ENCODE measurements around the gene TNFRSF13B. TPM values are rescaled to one million over a fixed set of nuclear protein-coding genes. Genes with fewer than 3 reads are reported as not detected.

The TNFRSF13B gene
- total RNA-seq, 1 donor from 2014 or later: 342 TPM

DNA sequence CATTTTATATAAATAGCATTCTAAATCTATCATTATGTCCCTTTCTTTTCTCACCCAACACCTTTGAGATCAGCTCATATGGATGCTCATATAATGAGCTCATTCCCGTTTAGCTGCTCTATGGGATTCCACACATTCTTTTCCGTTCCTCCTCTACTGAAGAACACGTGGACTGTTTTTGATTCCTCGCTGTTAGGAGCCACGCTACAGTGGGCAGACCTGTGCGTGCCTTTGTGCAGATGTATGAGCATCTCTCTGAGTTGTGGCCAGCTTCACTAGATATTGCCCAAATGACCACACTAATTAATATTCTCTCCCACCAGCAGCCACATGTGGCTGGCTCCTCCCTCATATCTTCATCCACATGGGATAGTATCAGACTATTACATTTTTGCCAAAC is 6.0 kb upstream of the TNFRSF13B start:
- ATAC-seq (ENCODE audit: low read depth) (no peak), DNase-seq (no peak)
- peak overlapping the region; percentile 64 for H3K4me3 Mint-ChIP-seq
- TF ChIP-seq, protein P1, sequence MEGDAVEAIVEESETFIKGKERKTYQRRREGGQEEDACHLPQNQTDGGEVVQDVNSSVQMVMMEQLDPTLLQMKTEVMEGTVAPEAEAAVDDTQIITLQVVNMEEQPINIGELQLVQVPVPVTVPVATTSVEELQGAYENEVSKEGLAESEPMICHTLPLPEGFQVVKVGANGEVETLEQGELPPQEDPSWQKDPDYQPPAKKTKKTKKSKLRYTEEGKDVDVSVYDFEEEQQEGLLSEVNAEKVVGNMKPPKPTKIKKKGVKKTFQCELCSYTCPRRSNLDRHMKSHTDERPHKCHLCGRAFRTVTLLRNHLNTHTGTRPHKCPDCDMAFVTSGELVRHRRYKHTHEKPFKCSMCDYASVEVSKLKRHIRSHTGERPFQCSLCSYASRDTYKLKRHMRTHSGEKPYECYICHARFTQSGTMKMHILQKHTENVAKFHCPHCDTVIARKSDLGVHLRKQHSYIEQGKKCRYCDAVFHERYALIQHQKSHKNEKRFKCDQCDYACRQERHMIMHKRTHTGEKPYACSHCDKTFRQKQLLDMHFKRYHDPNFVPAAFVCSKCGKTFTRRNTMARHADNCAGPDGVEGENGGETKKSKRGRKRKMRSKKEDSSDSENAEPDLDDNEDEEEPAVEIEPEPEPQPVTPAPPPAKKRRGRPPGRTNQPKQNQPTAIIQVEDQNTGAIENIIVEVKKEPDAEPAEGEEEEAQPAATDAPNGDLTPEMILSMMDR (IDR thresholded peaks at IDR 0.05): no peak
- no peaks in the 10 kb centered on the region for H3K9me3 Mint-ChIP-seq
- peaks cover 96% of the 10 kb centered on the region for H3K4me1 Mint-ChIP-seq
- ChIA-PET CTCF (interaction anchor here (0.9 to 9.2 kb wide), 2 partner anchors 12 to 61 kb away, joined by 4 to 104 read pairs; no protein-coding TSS in a partner anchor), POLR2A (interaction anchor here (0.7 to 21.2 kb wide), 5 partner anchors 10 to 65 kb away, joined by 3 to 948 read pairs (median 7); partner anchors contain the start of gene TNFRSF13B)
- no peaks in the 10 kb centered on the region for H3K27me3 Mint-ChIP-seq
- intact Hi-C loops (cut with micrococcal nuclease): loop anchor here (1.0 kb wide), 1 partner anchor 8 kb away; no protein-coding TSS in a partner anchor
- H3K36me3 Mint-ChIP-seq (ENCODE audit: low read depth): peaks cover 12% of the 10 kb centered on the region
- peak overlapping the region; percentile 94 for H3K27ac Mint-ChIP-seq

DNA sequence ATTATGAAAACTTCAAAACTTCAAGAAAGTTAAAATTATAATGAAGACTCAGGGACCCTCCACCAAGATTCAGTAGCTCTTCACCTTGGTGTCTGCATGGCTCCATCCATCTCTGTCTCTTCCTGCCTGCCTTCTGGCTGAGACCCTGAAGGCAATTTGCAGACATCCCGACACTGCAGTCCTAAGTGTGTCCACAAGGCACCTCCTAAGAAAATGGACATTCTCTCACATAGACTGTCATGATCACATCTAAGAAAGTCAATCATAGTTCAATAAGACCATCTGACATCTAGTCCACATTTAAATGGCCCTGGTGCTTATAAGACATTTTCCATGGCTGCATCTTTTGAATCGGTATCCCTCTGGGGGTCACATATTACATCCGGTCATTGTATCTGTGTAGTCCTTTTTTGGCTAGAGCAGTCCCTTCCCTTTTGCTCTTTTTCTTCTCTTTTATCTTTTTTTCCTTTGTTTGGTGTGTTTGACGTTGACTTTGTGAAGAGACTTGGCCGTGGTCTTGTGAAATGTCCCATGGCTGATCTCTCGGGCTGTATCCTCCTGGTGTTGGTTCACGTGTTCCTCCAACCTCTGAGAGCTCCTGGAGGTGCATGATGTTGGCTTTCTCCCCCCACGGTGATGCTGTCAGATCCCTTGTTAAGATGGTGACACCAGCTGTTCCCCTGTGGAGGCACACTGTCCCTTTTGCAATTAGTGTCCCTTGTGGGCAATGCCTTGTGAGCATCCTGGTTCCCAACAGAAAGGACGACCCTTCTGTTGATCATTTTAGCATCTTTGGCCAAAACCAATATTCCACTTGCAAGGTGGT is 5.0 kb upstream of the TNFRSF13B start:
- H3K27me3 Mint-ChIP-seq: no peaks in the 10 kb centered on the region
- H3K9me3 Mint-ChIP-seq: no peaks in the 10 kb centered on the region
- intact Hi-C loops (cut with micrococcal nuclease): no loop called here
- ChIA-PET POLR2A (interaction anchor here (0.7 to 21.2 kb wide), 6 partner anchors 9 to 162 kb away, joined by 3 to 948 read pairs (median 6); partner anchors contain the start of gene TNFRSF13B), CTCF (interaction anchor here (0.9 to 9.2 kb wide), 3 partner anchors 11 to 60 kb away, joined by 3 to 104 read pairs (median 4); no protein-coding TSS in a partner anchor)
- peaks cover 13% of the 10 kb centered on the region for H3K36me3 Mint-ChIP-seq (ENCODE audit: low read depth)
- peak overlapping the region; percentile 91 for H3K4me3 Mint-ChIP-seq
- DNase-seq (no peak), ATAC-seq (ENCODE audit: low read depth) (no peak)
- peak overlapping the region; percentile 94 for H3K27ac Mint-ChIP-seq
- peaks cover 98% of the 10 kb centered on the region for H3K4me1 Mint-ChIP-seq
- TF ChIP-seq, protein P1 (IDR thresholded peaks at IDR 0.05): no peak

DNA sequence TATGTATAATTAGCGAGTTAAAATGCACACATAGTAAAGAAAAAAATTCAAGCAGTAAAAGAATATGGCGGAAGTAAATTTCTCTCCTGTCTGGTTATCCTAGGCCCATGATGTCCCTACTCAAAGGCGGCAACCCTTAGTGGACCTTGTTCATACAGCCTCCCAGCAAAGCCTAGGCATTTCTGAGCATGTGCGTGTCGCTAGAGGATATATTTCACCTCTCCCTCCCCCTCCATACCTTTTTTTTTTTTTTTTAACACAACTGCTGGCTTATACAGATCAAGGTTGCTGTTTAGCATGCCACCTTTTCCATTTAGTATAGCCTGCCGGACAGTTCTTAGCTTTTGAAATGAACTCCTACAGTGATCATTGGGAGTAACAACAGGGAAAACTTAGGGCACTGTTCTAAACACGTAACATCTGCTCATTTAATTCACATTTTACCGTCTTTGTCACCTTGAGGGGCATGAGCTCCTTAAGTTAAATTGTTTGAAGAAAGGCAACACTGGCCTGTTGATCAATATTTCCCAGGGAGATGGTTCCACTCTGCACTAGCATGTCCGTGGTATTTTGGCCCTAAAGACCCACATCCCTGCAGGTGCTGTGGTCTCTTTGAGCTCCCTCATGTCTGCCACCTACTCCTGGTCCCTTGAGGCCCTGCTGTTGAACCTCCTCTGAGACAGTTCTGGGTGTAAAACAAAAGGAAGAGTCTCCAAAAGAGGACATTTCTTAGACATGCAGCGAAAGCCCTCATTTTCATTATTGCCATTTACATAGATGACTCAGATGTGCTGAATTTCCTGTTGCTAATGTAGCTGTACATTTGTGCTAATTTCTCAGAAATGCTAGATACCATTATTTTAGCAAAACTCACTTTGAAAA is 4.1 kb upstream of the TNFRSF13B start:
- ATAC-seq (ENCODE audit: low read depth): peak; percentile 1
- TF ChIP-seq, protein P1 (IDR thresholded peaks at IDR 0.05): no peak
- no peaks in the 10 kb centered on the region for H3K27me3 Mint-ChIP-seq
- H3K27ac Mint-ChIP-seq: peak overlapping the region; percentile 94
- intact Hi-C loops (cut with micrococcal nuclease): loop anchor here (1.0 to 2.0 kb wide), 2 partner anchors 12 to 15 kb away; no protein-coding TSS in a partner anchor
- ChIA-PET POLR2A (interaction anchor here (0.9 to 21.2 kb wide), 5 partner anchors 8 to 162 kb away, joined by 3 to 948 read pairs (median 9); partner anchors contain the start of gene TNFRSF13B), CTCF (interaction anchor here (1.2 to 9.2 kb wide), 2 partner anchors 10 to 14 kb away, joined by 3 to 104 read pairs; no protein-coding TSS in a partner anchor)
- peaks cover 18% of the 10 kb centered on the region for H3K36me3 Mint-ChIP-seq (ENCODE audit: low read depth)
- H3K9me3 Mint-ChIP-seq: no peaks in the 10 kb centered on the region
- H3K4me1 Mint-ChIP-seq: peaks cover 98% of the 10 kb centered on the region
- peak; percentile 44 for DNase-seq
- H3K4me3 Mint-ChIP-seq: peak overlapping the region; percentile 91

DNA sequence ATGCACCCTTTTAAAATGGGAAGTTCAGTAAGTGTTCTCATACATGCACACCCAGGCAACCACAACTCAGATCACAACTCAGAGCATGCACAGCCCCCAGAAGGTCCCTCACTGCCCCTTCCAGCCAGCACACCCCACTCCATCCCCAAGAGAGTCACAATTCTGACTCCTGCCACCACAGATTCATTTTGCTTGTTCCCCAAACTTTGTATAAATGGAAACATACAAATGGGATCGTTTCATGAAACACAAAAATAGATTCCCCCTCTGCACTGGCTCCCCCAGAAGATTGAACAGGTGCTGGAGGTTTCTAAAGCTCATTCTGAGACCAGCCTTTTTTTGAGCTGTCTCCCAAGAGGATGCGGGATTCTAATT is 3.3 kb upstream of the TNFRSF13B start:
- DNase-seq: no peak
- Mint-ChIP-seq H3K27me3 (no peaks in the 10 kb centered on the region), H3K27ac (peak overlapping the region; percentile 94), H3K9me3 (no peaks in the 10 kb centered on the region), H3K4me3 (peak overlapping the region; percentile 91), H3K36me3 (ENCODE audit: low read depth) (peaks cover 21% of the 10 kb centered on the region), H3K4me1 (peaks cover 95% of the 10 kb centered on the region)
- TF ChIP-seq, protein P1 (IDR thresholded peaks at IDR 0.05): no peak
- ChIA-PET POLR2A (interaction anchor here (1.6 to 21.2 kb wide), 4 partner anchors 3 to 21 kb away, joined by 9 to 948 read pairs (median 337); partner anchors contain the start of gene TNFRSF13B), CTCF (interaction anchor here (9.2 kb wide), 1 partner anchor 15 kb away, joined by 104 read pairs; no protein-coding TSS in a partner anchor)
- ATAC-seq (ENCODE audit: low read depth): peak; percentile 28
- intact Hi-C loops (cut with micrococcal nuclease): loop anchor here (1.0 to 2.0 kb wide), 2 partner anchors 13 to 14 kb away; no protein-coding TSS in a partner anchor
